K562 (cell line): ENCODE results near the gene PPP1R12B. TPM values are rescaled to one million over a fixed set of nuclear protein-coding genes. Genes with fewer than 3 reads are reported as not detected.

Experiments
- ATAC-seq: fragments of 200-7000 bp; cut with Tn5 transposase; 3 replicates; pipeline ENCODE4 v1.9.1; 2020; ENCODE audit warnings: moderate library complexity
- BruUV-seq: library from RNA; stranded (reverse); fragments of 400-500 nt; replicated peaks from 2 replicates; lab custom pipeline; 2021; lab: Mats Ljungman, UMichigan
- CTCF ChIA-PET: fragments of 300-600 bp; formaldehyde crosslinking; extraction: SDS; loops from one replicate; lab custom pipeline; 2021; ENCODE audit warnings: low intra/inter-chr PET ratio; lab: Yijun Ruan, JAX
- POLR2A ChIA-PET: fragments of 300-600, 350-650 bp; sonication (Branson Sonifier 250); formaldehyde crosslinking; extraction: SDS; loops from one replicate; lab custom pipeline; 2021; ENCODE audit warnings: antibody characterized with exemption, inconsistent platforms; lab: Yijun Ruan, JAX
- DNase-seq, 4 experiments: peaks; one replicate each; pipeline versions ENCODE4 v3.0.0 to v3.0.0-alpha.2; 2011 to 2018; ENCODE audit warnings: low spot score in 3 of 4, mixed read lengths in 3 of 4; ENCODE audit errors: extremely low read depth in 1 of 4
- FAIRE-seq: peaks from 2 replicates; lab custom pipeline; 2011; peaks lifted over from hg19 to GRCh38; lab: Jason Lieb, UNC
- H2AFZ ChIP-seq: 2 replicates; pipeline ENCODE4 v1.6.0; 2011; ENCODE audit warnings: low read depth, low read length, control low read depth, inconsistent platforms
- H3K27ac ChIP-seq: fragments of 200-600 bp; 3 replicates; pipeline ENCODE4 v1.8.0; 2011; ENCODE audit warnings: low read depth, mild to moderate bottlenecking, control low read depth, inconsistent platforms, low read length, moderate library complexity, mixed read lengths; ENCODE audit errors: extremely low read depth
- H3K27me3 ChIP-seq, 2 experiments: fragments of 300-600 bp in 1 of 2; 2 replicates in 1 of 2; 3 replicates in 1 of 2; pipeline versions ENCODE4 v1.6.0 to v1.8.0; 2011; ENCODE audit warnings: inconsistent platforms in 2 of 2, low read length in 2 of 2, mild to moderate bottlenecking in 1 of 2, mixed read lengths in 1 of 2, moderate library complexity in 1 of 2; ENCODE audit not compliant: control insufficient read depth in 2 of 2, insufficient read depth in 2 of 2
- H3K36me3 ChIP-seq: fragments of 300-600 bp; 3 replicates; pipeline ENCODE4 v1.8.0; 2011; ENCODE audit warnings: mild to moderate bottlenecking, low read length, inconsistent platforms; ENCODE audit not compliant: control insufficient read depth, insufficient read depth
- H3K4me1 ChIP-seq, 2 experiments: fragments of 200-600 bp in 1 of 2; replicated peaks in 1 of 2; 2 replicates in 1 of 2; 3 replicates in 1 of 2; pipeline versions ENCODE4 v1.5.1 to v1.8.0; 2011; ENCODE audit warnings: inconsistent platforms in 2 of 2, low read length in 2 of 2, mild to moderate bottlenecking in 1 of 2, mixed read lengths in 1 of 2, moderate library complexity in 1 of 2; ENCODE audit not compliant: control insufficient read depth in 2 of 2, insufficient read depth in 2 of 2
- H3K4me2 ChIP-seq: 2 replicates; pipeline ENCODE4 v1.6.1; 2011; ENCODE audit warnings: low read length, control low read depth, inconsistent platforms, mixed read lengths; ENCODE audit not compliant: insufficient read depth
- H3K4me3 ChIP-seq: fragments of 200-600 bp; sonication (generic), shearing (Covaris generic); 2 replicates; pipeline ENCODE4 v1.5.1; 2016; ENCODE audit warnings: control low read depth, inconsistent platforms
- H3K79me2 ChIP-seq: fragments of 200-600 bp; 3 replicates; pipeline ENCODE4 v1.8.0; 2011; ENCODE audit warnings: low read length, inconsistent platforms; ENCODE audit not compliant: control insufficient read depth, insufficient read depth
- H3K9ac ChIP-seq, 2 experiments: 2 replicates each; pipeline versions ENCODE4 v1.6.0 to v1.6.1; 2011; ENCODE audit warnings: low read depth in 2 of 2, low read length in 2 of 2, control low read depth in 1 of 2, inconsistent platforms in 1 of 2, mild to moderate bottlenecking in 1 of 2, mixed read lengths in 1 of 2; ENCODE audit not compliant: insufficient read depth in 1 of 2
- H3K9me1 ChIP-seq: one replicate; pipeline ENCODE4 v1.6.0; 2011; ENCODE audit warnings: inconsistent platforms, mild to moderate bottlenecking, low read length, moderate library complexity; ENCODE audit not compliant: control insufficient read depth, insufficient read depth
- H3K9me3 ChIP-seq: replicated peaks from 2 replicates; pipeline ENCODE4 v1.5.1; 2011; ENCODE audit warnings: low read depth, low read length, inconsistent platforms; ENCODE audit not compliant: control insufficient read depth, insufficient read depth
- H4K20me1 ChIP-seq: replicated peaks from 2 replicates; pipeline ENCODE4 v1.6.1; 2011; ENCODE audit warnings: low read length, inconsistent platforms, mixed read lengths; ENCODE audit not compliant: control insufficient read depth, insufficient read depth
- CHD4 ChIP-seq: fragments of 200-600 bp; sonication (generic); IDR thresholded peaks from 3 replicates; pipeline ENCODE4 v1.6.1; 2012; ENCODE audit warnings: low read depth, mild to moderate bottlenecking, mixed read lengths, low read length, inconsistent platforms; ENCODE audit not compliant: insufficient read depth, insufficient replicate concordance, poor library complexity, severe bottlenecking
- RAD21 ChIP-seq, 2 experiments: fragments of 250-450 bp in 1 of 2; fragments of 450-650 bp in 1 of 2; sonication (Bioruptor Pico) in 1 of 2; formaldehyde crosslinking in 1 of 2; IDR thresholded peaks in 1 of 2; conservative IDR thresholded peaks in 1 of 2; 2 replicates each; pipeline versions ENCODE4 v1.4.0 to v1.8.0; 2020 to 2022; ENCODE audit warnings: mild to moderate bottlenecking in 2 of 2, moderate library complexity in 1 of 2
- ZC3H4 ChIP-seq: sonication (generic); formaldehyde crosslinking; IDR thresholded peaks from 2 replicates; pipeline ENCODE4 v1.9.0; 2021; ENCODE audit warnings: missing genetic modification reagents, borderline replicate concordance
- WGBS: fragments of 100-300 bp; shearing (Covaris generic); methylation state at CpG from one replicate; pipeline ENCODE4 v1.1.6; 2016; ENCODE audit warnings: low coverage, mixed read lengths; ENCODE audit not compliant: insufficient coverage; ENCODE audit errors: missing lambda C conversion rate; 5-methylcytosine and 5-hydroxymethylcytosine counted together
- in situ Hi-C: fragments of 300-500 bp; cut with MboI; formaldehyde crosslinking; loops from 4 replicates; pipeline ENCODE4 v1.15.0; 2018; ENCODE audit warnings: inconsistent platforms, mixed read lengths
- intact Hi-C: fragments of 100-400 bp; cut with micrococcal nuclease; formaldehyde crosslinking; loops from 2 replicates; pipeline ENCODE4 v1.14.2; 2022
- polyA plus RNA-seq, 8 experiments: library from polyadenylated mRNA; depleted of rRNA in 4 of 8; stranded (reverse) in 5 of 8; unstranded in 3 of 8; fragments of >200 nt; fragmentation: Nextera tagmentation in 2 of 8; fragmentation: Illumina TruSeq in 1 of 8; extraction: Ambion mirVana in 2 of 8; extraction: Trizol in 1 of 8; gene quantifications; 2 replicates each; pipeline versions ENCODE4 v1.2.1 to v1.2.3, GENCODE V29; 2011 to 2014; ENCODE audit warnings: inconsistent platforms in 1 of 8, missing spikeins in 1 of 8
- total RNA-seq, 7 experiments: library from RNA; depleted of rRNA in 6 of 7; stranded (reverse); fragments of >200 nt in 6 of 7; fragmentation: Illumina TruSeq in 2 of 7; extraction: Trizol in 2 of 7; gene quantifications; 2 replicates each; pipeline versions ENCODE4 v1.2.1 to v1.2.3, GENCODE V29; 2011 to 2021; ENCODE audit warnings: low replicate concordance in 1 of 7
- TF ChIP-seq, protein P1 (sequence below), 3 experiments: IDR thresholded peaks in 2 of 3; conservative IDR thresholded peaks in 1 of 3; 2 replicates each; pipeline ENCODE4 v1.5.1; 2011 to 2012; ENCODE audit warnings: low read length in 3 of 3, mild to moderate bottlenecking in 3 of 3, control low read depth in 2 of 3, improper control_type of control experiment in 1 of 3, inconsistent platforms in 1 of 3, low read depth in 1 of 3, mixed read lengths in 1 of 3, moderate library complexity in 1 of 3; ENCODE audit not compliant: insufficient read depth in 2 of 3
- TF ChIP-seq, protein P2 (sequence below): fragments of 450-650 bp; IDR thresholded peaks from 2 replicates; pipeline ENCODE4 v1.6.1; 2016; ENCODE audit warnings: low read depth

Gene PPP1R12B
- total and polyA plus RNA-seq, 9 of the 15 experiments (the other 6 are each of a cell fraction or from before 2014, with no cell fraction given) = 0.73 to 16.9 (median 13.6) TPM

DNA sequence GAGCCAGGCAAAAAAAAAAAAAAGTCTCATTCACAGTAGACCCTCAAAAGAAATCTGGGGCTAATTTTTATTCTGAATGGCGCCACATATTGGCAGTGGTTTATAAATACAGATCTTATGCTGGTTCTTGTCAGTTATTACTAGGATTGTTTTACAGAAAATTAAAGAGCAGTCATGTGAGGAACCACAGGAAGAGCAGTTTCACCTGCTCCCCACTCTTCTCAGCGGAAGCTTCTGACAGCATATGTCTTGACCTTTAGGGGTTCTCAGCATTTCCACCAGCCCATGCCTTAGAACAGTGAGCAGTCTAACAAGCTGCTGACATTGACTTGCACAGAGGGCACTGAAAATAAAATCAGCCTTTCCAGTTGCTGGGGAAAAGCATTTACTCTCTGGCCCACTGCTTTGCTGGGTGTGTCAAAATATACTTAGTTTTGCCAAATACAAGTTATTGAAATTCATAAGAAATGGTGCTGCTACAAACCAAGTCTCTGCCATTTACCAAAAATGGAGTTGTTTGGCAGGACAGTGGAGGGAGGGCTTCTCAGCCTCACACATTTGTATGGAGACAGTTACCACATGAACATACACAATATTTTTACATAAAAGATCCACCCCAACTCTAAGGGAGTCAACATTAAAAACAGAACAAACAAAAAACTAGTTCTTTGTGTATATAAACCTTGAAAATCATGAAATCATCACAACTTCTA lies 217.5 kb downstream of the PPP1R12B start:
- H2AFZ ChIP-seq = no peak overlapping the region
- CTCF ChIA-PET = interaction anchor here (0.6 kb wide), 1 partner anchor 517 kb away, joined by 5 read pairs; no protein-coding TSS in a partner anchor
- WGBS = 81% methylated on average over 2 of the region's 2 CpGs

More for the DNA sequence above, 217.5 kb downstream of the PPP1R12B start:
- Histone ChIP-seq H3K9me3 (no peaks in the 10 kb centered on the region), H3K27me3 (no peaks in the 10 kb centered on the region), H3K79me2 (no peaks in the 10 kb centered on the region), H3K27ac (no peak overlapping the region), H3K36me3 (peaks cover 45% of the 10 kb centered on the region; the same call in 2 of the 3 replicates), H3K4me1 (no peaks in the 10 kb centered on the region), H3K9ac (no peak overlapping the region), H3K4me3 (no peak overlapping the region), H3K9me1 (no peaks in the 10 kb centered on the region), H4K20me1 (no peaks in the 10 kb centered on the region), H3K4me2 (no peak overlapping the region)
- in situ Hi-C loops (loop anchor here (5.0 kb wide), 1 partner anchor 59 kb away; no protein-coding TSS in a partner anchor), intact Hi-C loops (no loop called here)
- TF ChIP-seq CHD4 (no peak), ZC3H4 (no peak), RAD21 (CRISPR knock-in tag; conservative IDR thresholded peaks at IDR 0.05 in 1 of 2, IDR thresholded peaks at IDR 0.05 in 1 of 2) (peak in 1 of 2 experiments; percentile 20; a peak in 1 of 4 replicates)
- TF ChIP-seq, protein P1, sequence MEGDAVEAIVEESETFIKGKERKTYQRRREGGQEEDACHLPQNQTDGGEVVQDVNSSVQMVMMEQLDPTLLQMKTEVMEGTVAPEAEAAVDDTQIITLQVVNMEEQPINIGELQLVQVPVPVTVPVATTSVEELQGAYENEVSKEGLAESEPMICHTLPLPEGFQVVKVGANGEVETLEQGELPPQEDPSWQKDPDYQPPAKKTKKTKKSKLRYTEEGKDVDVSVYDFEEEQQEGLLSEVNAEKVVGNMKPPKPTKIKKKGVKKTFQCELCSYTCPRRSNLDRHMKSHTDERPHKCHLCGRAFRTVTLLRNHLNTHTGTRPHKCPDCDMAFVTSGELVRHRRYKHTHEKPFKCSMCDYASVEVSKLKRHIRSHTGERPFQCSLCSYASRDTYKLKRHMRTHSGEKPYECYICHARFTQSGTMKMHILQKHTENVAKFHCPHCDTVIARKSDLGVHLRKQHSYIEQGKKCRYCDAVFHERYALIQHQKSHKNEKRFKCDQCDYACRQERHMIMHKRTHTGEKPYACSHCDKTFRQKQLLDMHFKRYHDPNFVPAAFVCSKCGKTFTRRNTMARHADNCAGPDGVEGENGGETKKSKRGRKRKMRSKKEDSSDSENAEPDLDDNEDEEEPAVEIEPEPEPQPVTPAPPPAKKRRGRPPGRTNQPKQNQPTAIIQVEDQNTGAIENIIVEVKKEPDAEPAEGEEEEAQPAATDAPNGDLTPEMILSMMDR (IDR thresholded peaks at IDR 0.05 in 2 of 3, conservative IDR thresholded peaks at IDR 0.05 in 1 of 3; ENCODE audit: insufficient read depth in 2 of 3, low read depth in 1 of 3, low read length in 3 of 3) = peak in 1 of 3 experiments; percentile 31; a peak in 2 of 6 replicates
- TF ChIP-seq, protein P2, sequence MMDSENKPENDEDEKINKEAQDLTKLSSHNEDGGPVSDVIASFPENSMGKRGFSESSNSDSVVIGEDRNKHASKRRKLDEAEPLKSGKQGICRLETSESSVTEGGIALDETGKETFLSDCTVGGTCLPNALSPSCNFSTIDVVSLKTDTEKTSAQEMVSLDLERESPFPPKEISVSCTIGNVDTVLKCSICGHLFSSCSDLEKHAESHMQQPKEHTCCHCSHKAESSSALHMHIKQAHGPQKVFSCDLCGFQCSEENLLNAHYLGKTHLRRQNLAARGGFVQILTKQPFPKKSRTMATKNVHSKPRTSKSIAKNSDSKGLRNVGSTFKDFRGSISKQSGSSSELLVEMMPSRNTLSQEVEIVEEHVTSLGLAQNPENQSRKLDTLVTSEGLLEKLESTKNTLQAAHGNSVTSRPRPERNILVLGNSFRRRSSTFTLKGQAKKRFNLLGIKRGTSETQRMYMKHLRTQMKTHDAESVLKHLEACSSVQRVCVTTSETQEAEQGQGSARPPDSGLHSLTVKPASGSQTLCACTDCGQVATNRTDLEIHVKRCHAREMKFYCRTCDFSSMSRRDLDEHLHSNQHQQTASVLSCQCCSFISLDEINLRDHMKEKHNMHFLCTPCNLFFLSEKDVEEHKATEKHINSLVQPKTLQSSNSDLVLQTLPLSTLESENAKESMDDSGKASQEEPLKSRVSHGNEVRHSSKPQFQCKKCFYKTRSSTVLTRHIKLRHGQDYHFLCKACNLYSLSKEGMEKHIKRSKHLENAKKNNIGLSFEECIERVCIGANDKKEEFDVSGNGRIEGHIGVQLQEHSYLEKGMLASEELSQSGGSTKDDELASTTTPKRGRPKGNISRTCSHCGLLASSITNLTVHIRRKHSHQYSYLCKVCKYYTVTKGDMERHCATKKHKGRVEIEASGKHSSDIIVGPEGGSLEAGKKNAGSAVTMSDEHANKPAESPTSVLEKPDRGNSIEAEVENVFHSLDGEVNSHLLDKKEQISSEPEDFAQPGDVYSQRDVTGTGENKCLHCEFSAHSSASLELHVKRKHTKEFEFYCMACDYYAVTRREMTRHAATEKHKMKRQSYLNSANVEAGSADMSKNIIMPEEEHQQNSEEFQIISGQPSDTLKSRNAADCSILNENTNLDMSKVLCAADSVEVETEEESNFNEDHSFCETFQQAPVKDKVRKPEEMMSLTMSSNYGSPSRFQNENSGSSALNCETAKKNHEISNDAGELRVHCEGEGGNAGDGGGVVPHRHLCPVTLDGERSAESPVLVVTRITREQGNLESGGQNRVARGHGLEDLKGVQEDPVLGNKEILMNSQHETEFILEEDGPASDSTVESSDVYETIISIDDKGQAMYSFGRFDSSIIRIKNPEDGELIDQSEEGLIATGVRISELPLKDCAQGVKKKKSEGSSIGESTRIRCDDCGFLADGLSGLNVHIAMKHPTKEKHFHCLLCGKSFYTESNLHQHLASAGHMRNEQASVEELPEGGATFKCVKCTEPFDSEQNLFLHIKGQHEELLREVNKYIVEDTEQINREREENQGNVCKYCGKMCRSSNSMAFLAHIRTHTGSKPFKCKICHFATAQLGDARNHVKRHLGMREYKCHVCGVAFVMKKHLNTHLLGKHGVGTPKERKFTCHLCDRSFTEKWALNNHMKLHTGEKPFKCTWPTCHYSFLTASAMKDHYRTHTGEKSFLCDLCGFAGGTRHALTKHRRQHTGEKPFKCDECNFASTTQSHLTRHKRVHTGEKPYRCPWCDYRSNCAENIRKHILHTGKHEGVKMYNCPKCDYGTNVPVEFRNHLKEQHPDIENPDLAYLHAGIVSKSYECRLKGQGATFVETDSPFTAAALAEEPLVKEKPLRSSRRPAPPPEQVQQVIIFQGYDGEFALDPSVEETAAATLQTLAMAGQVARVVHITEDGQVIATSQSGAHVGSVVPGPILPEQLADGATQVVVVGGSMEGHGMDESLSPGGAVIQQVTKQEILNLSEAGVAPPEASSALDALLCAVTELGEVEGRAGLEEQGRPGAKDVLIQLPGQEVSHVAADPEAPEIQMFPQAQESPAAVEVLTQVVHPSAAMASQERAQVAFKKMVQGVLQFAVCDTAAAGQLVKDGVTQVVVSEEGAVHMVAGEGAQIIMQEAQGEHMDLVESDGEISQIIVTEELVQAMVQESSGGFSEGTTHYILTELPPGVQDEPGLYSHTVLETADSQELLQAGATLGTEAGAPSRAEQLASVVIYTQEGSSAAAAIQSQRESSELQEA = no peak
- ATAC-seq (no peak), DNase-seq (no peak), FAIRE-seq (no peak)
- BruUV-seq = no TSS peak
- POLR2A ChIA-PET = interaction anchor here (0.7 to 1.1 kb wide), 2 partner anchors 10 to 20 kb away, joined by 3 read pairs; no protein-coding TSS in a partner anchor
